GM12801 (cell line): ENCODE results near the gene UBXN11.

Experiments used
- CTCF ChIP-seq: IDR thresholded peaks from one replicate; pipeline ENCODE4 v1.5.1; 2011; ENCODE audit warnings: control low read depth; ENCODE audit not compliant: insufficient read length; ENCODE audit errors: extremely low read depth

The UBXN11 gene, protein sequence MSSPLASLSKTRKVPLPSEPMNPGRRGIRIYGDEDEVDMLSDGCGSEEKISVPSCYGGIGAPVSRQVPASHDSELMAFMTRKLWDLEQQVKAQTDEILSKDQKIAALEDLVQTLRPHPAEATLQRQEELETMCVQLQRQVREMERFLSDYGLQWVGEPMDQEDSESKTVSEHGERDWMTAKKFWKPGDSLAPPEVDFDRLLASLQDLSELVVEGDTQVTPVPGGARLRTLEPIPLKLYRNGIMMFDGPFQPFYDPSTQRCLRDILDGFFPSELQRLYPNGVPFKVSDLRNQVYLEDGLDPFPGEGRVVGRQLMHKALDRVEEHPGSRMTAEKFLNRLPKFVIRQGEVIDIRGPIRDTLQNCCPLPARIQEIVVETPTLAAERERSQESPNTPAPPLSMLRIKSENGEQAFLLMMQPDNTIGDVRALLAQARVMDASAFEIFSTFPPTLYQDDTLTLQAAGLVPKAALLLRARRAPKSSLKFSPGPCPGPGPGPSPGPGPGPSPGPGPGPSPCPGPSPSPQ

GRCh38 chr1:26306290-26307229, at the start of gene UBXN11:
Gene UBXN11 (minus strand): TSS chr1:26306636. CDS start chr1:26302883, 3,753 bp downstream.
- no peak for TF ChIP-seq CTCF

- TF ChIP-seq CTCF = no peak
Observed at GRCh38 chr1:26356106-26356505, 49.7 kb upstream of the UBXN11 start.

GRCh38 chr1:26354972-26355371, 48.5 kb upstream of the UBXN11 start:
- no peak for TF ChIP-seq CTCF

GRCh38 chr1:26353976-26354820, 47.8 kb upstream of the UBXN11 start, which contains the start of gene CRYBG2:
Gene CRYBG2 (minus strand): TSS chr1:26354130. CDS start chr1:26346657, 7,473 bp downstream.
- no peak for TF ChIP-seq CTCF

DNA sequence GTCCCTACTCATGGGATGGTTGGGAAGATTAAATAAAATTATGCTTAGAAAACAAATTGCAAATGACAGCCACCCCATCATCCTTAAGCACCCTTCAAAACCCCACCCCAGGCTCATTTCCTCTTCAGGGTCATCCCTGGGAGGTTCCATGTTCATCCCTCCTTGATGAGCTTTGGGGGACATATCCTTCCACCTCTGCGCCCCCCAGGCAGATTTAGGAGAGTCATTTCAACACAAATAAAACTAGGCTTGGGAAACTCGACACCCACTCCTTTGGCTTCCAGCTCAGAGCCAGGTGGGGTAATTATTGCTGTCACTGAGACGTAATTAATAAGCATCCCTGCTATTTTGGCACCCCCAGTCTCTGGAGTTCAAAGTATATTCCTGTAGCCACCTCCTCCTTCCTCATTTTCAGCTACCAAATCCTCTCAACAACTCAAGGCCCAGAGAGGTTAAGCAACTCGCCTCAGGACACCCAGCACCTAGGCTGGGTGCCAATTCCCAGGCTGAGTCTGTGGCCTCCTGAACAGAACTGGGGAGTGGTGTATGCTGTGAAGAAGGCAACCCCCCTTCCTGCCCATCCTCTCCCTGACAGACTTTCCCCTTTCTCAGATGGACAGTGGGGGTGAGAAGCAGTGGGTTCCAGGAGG, 46.9 kb upstream of the UBXN11 start:
- no peak for TF ChIP-seq CTCF

GRCh38 chr1:26352338-26352679, 45.9 kb upstream of the UBXN11 start:
- no peak for TF ChIP-seq CTCF
